ENCODE results near the gene ARL6IP1. TPM values are rescaled to one million over a fixed set of nuclear protein-coding genes. Genes with fewer than 3 reads are reported as not detected.

ARL6IP1 gene
- 19.3 TPM for total RNA-seq
- long read RNA-seq, transcript ARL6IP1-201 (6 exons, 2,409 nt): major isoform, 68 of 75 reads
- long read RNA-seq, partial matches to known transcripts: 4 of 75 reads
- long read RNA-seq, other reads (novel, unspliced or antisense): 3 of 75 reads

DNA sequence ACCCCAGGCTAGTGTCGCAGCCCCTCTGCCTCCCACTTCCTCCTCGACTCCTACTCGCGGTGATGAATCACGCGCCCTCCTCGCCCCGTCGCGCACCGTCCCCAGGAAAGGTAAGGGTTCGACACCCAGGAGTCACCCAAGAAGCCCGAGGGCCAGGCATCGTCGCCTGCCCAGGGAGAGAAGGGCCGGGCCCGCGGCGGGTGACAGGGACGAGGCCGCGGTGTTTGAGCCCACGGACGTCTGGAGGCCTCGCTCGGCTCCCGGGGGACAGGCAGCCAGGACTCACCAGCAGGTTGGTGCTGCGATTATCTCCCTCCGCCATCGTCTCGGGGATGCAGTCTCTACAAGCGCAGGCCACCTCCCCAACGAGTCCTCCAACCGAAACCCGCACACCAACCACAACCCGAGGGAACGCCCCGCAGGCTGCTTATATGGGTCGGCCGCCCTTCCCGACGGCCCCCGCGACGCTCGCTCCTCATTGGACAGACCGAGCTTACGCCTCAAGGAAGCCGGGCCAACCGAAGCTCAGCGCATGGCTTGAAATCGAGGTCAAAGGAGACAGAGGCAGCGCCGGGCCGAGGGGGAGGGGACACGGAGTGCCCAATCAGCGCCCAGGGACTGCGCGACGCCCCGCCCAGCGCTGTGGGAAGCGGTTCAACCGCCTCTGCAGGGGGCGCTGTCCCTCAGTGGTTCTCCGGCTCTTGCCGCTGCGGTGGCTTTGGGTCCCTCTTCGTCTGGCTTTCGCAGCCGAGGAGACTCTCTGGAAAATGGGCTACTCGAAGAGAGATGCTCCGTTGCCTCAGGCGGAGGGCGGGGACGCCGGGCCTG lies at the start of gene ARL6IP1:
Gene ARL6IP1 (minus strand): TSS at position 405 of the 828 bp plus-strand sequence. CDS start 83 bp downstream, at position 322.
- DNase-seq (ENCODE audit: low spot score): peak; percentile 100
- intact Hi-C loops (cut with DNase I): loop anchor here (1.0 to 10.0 kb wide), 3 partner anchors 11 to 263 kb away; partner anchors contain the start of genes COQ7 and RPS15A

GRCh38 chr16:18846416-18846815 lies 45.1 kb upstream of the ARL6IP1 start:
- intact Hi-C loops (cut with DNase I): no loop called here

GRCh38 chr16:18842565-18842964 lies 41.2 kb upstream of the ARL6IP1 start:
- intact Hi-C loops (cut with DNase I): no loop called here

More at GRCh38 chr16:18846416-18846815, 45.1 kb upstream of the ARL6IP1 start:
- no peak for DNase-seq (ENCODE audit: low spot score)

DNA sequence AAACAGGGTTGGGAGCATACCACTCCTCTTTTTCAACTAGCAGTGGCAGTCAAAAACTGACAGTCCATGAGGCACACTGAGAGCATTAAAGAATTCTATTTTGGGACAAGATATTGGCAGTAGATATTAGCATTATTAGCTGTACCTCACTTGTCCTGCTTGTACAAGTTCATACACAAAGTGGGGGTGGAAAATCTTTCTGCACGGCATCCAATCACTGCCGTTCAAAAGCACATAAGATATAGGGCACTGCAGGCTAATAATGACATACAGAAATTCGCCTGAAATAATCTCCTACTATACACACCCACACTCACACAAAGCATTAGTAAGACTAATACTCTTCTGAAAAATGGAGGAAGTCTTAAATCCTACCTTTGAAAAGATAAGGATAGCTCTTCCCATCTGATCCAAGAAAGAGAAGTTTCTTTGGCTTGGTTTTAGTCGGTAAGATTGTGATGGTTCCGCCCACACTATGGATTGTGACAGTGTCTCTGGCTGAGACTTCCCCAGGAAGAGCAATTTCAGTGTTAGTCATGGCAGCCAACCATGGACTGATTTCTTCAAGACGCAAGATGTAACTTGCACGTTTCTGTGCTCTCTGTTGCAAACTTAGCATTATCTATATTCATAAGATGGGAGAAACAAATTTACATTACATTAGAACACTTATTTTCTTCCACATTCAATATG lies 40.6 kb upstream of the ARL6IP1 start:
- intact Hi-C loops (cut with DNase I): no loop called here
- DNase-seq (ENCODE audit: low spot score): no peak

More at GRCh38 chr16:18842565-18842964, 41.2 kb upstream of the ARL6IP1 start:
- DNase-seq (ENCODE audit: low spot score): no peak

DNA sequence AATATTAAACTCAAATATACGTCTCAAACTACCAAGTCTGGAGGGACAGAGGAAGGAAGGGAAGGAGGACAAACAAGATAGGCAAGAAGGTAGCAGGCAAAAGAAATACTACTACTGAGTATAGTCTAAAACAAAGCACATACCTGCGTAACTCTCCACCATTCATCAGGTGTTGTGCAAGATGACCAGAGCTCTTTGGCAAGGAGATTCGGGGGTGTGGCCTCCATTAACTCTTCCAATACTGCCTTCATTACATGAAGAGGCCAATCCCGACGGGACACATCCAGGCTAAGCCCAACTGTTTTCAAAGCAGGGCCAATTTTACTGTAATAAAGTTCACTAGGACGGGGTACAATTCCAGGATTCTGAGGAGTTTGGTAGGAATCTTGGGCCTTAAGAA lies 38.2 kb upstream of the ARL6IP1 start:
- intact Hi-C loops (cut with DNase I): no loop called here

DNA sequence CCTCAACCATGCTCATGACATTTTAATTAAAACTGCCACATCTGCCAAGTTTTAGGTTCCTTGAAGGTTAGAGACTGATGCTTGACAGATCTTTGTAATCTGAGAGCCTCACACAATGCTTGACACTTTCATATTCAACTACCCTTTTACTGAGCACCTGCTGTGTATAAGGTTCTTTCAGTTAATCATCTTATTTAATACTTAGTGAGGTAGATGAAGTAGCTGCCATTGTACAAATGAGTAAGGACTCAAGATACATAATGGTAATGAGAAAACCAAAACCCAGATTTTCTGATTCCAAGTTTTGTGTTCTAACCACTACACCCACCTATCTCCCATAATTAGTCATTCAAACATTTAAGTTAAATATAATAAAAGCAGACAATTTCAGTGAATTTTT lies 35.4 kb upstream of the ARL6IP1 start:
- no peak for DNase-seq (ENCODE audit: low spot score)
- intact Hi-C loops (cut with DNase I): no loop called here

More for the DNA sequence above, 38.2 kb upstream of the ARL6IP1 start:
- DNase-seq (ENCODE audit: low spot score): no peak

DNA sequence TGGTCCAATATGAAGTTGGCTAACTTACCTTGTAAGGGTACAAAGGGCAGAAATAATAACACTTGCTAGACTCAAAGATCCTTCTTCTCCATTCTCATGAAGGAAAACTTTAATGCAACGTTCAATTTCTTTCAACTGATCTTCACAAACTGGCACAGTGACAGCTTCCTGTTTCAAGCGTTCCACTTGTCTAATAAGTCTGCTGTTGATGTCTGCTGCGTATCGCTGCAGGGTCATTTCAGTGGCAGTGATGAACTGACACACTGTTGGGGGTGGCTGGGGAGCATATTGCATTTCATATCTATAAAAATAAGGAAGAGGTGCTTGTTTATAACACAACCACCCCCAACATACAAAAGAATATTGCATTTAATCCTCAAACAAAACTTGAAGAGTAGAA lies 33.5 kb upstream of the ARL6IP1 start:
- DNase-seq (ENCODE audit: low spot score): no peak
- intact Hi-C loops (cut with DNase I): no loop called here

DNA sequence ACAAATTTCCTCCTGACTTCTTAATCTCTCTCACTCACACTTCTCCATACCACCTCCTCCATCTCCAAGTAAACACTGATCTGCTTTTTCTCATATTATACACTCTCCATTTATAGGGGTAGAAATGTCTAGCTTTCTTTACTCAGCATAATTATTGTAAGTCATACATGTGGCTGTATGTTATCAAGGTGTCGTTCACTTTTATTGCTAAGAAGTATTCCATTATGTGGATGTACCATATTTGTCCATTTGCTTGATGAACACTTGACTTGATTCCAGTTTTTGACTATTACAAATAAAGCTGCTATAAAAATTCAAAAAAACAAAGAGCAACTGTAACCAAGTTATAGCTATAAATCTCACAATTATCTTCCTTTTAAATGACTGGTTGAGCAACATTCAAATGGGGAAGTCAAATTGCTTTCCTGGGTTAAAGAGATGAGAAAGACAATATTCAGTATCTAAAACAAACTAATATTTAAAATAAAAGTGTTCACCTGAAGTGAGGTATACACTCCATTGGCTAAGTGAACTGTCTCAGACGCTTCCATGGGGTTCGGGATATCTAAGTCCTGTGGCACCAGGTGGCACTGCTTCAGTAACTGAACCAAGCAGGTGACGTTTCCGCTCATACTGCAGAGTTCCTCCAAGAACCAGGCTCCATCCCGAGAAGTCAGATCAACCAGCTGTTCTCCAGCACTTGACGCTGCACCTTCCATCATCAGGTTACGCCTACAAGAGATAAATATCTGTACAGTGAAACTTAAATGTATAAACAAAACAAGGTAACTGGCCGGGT lies 32.6 kb upstream of the ARL6IP1 start:
- intact Hi-C loops (cut with DNase I): no loop called here
- no peak for DNase-seq (ENCODE audit: low spot score)

DNA sequence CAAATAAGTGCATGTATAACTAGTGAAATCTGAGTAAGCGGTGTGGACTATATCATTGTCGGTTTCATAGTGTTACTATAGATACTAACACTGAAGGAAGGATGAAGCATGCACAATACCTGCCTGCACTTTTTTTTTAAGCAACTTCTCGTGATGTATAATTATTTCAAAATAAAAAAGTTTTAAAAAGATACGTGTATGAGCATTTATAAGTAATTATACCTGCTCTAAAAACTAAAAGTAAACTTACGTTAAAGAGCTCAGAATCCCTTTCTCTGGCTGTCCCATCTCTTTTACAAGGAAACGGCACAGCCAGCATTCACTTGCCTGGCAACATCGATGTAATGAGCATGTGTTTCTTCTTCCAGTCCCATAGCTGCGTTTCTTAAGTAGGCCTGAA lies 31.3 kb upstream of the ARL6IP1 start:
- intact Hi-C loops (cut with DNase I): no loop called here
- no peak for DNase-seq (ENCODE audit: low spot score)

DNA sequence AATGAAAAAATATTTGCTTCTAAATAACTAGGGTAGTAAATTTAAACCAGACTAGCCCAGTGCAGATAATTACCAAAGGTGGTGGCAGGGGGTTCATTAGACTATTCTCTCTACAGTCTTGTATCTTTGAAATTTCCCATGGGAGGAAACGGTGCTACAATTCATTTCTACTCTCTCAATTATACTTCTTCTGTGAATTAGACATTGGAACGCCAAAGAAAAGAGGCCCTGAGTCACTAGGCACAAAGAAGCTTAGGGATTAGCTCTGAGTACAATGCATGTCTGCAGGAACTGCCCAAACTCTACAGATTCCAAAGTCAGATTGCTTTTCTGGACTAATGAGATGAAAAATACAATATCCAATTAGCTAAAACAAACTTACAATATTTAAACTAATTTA lies 30.7 kb upstream of the ARL6IP1 start:
- intact Hi-C loops (cut with DNase I): no loop called here
- DNase-seq (ENCODE audit: low spot score): no peak

DNA sequence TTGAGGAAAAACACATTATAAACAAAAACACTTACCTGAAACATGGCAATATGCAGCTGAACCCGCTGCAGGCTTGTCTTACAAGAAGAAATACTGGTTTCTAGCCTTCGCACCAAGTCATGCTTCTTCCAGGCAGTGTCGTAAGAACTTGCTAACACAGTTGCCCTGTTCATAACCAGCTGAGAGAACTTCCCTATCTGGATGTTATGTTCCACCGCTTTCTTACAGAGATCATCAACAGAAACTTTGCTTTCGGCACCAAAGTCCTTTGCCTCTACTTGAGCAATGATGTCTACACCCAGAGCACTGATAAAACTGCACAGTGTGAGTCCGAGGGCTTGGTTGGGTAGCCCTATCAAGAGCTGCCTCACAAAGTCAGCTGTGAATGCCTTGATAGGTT lies 27.9 kb upstream of the ARL6IP1 start:
- intact Hi-C loops (cut with DNase I): no loop called here
- no peak for DNase-seq (ENCODE audit: low spot score)

DNA sequence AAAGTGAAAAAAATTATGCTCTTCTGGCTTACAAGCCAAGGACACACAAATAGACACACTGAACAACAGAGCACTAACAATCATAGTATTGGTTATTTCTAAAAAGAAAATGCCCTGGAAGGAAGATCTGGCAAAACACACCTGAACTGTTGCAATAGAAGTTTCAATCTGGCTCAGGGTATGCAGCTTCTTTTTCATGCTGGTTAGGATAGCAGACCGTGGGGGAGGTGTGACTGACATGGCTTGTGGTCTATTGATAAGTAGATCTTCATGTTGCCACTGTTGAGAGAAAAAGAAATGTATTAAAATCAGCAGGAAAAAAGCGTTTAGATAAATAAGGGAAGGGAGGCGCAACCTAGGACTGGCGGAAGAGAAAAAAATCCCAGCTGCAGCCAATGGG lies 26.5 kb upstream of the ARL6IP1 start:
- intact Hi-C loops (cut with DNase I): no loop called here
- DNase-seq (ENCODE audit: low spot score): no peak

GRCh38 chr16:18816286-18816685 lies 14.9 kb upstream of the ARL6IP1 start:
- intact Hi-C loops (cut with DNase I): no loop called here
- no peak for DNase-seq (ENCODE audit: low spot score)

- intact Hi-C loops (cut with DNase I): no loop called here
- DNase-seq (ENCODE audit: low spot score): no peak
Measured at GRCh38 chr16:18811925-18812324, 10.6 kb upstream of the ARL6IP1 start.

DNA sequence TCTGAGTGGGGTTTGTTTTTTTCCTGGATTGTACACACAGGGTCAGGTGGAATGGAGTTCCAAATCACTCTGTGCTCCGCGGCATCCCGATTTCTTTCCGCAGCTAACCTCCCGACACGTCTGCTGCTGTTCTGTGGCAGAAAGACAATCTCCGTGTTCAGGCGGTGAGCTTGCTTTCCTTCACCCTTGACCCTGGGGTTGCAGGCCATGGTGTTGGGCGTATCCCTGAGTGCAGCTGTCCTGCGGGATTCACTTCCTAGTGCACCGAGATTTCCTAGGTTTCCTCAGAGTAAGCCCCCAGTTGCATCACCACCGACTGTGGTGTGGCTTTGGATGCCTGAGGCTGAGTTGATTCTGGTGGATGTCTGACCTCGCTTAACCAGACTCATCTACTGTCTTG lies 7.8 kb upstream of the ARL6IP1 start:
- intact Hi-C loops (cut with DNase I): loop anchor here (10.0 kb wide), 1 partner anchor 256 kb away; the partner anchor contains the start of gene COQ7
- no peak for DNase-seq (ENCODE audit: low spot score)

DNA sequence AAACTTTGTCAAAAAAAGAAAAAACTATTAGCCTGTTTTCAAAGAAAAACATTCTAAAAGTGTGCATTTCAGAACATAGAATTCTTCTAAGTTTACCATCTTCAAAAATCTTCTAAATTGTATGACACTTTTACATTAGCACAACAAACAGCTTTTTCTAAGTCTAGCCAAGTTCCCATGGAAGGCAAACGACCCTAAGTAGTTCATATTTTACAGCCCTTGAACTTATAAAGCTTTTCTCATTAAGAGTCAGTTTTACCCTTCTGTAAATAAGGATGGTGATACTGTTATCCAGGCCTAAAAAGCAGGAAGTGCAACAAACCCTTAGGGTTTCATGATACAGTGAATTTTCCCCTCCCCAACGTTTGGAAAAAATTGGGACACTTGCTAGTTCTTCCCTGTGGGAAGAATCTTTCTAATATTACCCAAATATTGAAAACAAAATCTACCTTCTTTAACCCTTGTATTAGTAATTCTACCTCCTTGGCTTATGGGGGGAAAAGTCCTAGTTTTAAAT lies 4.0 kb upstream of the ARL6IP1 start:
- DNase-seq (ENCODE audit: low spot score): no peak
- intact Hi-C loops (cut with DNase I): loop anchor here (10.0 kb wide), 1 partner anchor 259 kb away; the partner anchor contains the start of gene COQ7

- intact Hi-C loops (cut with DNase I): loop anchor here (5.0 to 10.0 kb wide), 2 partner anchors 168 to 260 kb away; partner anchors contain the start of gene COQ7
- DNase-seq (ENCODE audit: low spot score): no peak
Measured at GRCh38 chr16:18804540-18804939, 3.2 kb upstream of the ARL6IP1 start.

GRCh38 chr16:18803569-18804462 lies 2.5 kb upstream of the ARL6IP1 start:
- intact Hi-C loops (cut with DNase I): loop anchor here (5.0 to 10.0 kb wide), 2 partner anchors 168 to 261 kb away; partner anchors contain the start of gene COQ7
- no peak for DNase-seq (ENCODE audit: low spot score)

Data from cardiac septum (tissue), 1 donor.